Activated T-cell treated with anti-CD3 and anti-CD28 coated beads for 4 hours (primary cell): ENCODE data around the gene DDX4.
"Not testable (repeated sequence)": the region's sequence is repeated elsewhere in the genome, so short reads cannot be mapped to it uniquely, and the experiment has no call there.

Experiments
- DNase-seq: peaks from one replicate; pipeline ENCODE4 v3.0.0-alpha.2; 2020

Gene DDX4

DNA sequence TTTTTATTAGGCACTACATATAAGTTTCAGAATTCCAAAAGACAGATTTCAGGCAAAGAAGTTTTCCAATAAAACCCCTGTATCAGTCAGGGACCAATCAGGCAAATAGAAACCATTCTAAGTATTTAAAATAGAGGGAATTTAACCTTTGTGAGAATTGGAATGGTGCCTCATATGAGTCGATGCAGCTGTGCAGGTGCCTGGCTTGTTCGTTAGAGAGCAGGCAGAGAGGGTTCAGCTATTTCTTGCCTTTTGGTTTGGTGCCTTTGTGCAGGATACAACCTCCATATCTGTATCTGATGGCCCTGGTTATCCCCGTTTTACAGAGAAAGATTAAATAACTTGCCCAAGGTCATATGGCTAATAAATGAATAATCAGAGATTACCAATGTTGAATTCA, 6.0 kb upstream of the DDX4 start:
- no peak for DNase-seq

DNA sequence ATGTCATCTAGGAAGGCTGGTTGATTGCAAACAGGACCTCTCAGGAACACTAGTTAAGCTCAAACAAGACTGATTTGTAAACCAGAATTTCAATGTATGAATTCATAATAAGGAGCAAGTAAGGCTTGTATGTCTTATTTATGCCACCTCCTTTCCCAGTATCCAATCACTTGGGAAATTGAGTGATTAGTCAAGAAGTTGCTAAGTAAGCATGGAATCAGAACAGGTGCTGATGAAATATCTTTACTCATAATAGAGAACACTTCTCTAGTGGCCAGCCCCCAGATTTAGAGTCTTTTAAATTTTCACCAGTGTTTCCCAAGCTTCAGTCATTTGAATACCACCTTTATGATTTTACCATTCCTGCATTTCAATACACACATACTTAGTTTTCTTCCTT, 5.3 kb upstream of the DDX4 start:
- DNase-seq, result no peak

DNA sequence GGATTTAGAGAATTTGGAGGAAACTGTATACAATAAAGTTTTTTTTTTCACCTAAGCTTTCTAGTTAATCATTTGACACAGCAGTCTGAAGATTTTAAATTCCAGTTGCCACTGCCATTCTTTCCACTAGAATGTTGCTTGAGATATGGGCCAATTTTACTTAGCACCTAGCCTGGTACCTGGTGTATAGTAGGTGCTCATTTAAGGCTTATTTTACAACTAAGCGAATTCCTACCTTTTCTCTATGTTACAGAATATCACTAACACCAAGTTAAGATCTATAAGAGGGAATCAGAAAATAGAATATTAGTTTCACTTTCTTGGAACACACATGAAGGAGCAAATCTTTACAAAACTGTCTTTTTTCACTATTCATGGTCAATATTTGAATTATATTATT, 3.2 kb upstream of the DDX4 start:
- DNase-seq, result no peak

DNA sequence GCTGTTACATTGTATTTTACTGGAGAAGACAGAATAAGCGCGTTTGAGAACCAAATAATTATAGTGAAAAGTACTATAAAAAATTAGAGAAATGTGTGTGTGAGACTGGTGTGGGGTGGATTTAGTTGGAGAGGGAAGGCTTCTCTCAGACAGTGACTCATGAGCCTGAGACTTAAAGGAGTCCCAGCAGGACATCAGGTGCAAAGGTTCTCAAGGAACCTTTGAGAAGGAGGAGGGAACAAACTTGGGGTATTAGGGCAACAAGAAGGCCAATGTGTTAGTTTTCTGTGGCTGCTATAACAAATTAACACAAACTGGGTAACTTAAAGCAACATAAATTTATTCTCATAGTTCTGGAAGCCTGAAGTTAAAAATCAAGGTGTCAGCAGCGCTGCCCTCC, 4.9 kb downstream of the DDX4 start:
- no peak for DNase-seq

DNA sequence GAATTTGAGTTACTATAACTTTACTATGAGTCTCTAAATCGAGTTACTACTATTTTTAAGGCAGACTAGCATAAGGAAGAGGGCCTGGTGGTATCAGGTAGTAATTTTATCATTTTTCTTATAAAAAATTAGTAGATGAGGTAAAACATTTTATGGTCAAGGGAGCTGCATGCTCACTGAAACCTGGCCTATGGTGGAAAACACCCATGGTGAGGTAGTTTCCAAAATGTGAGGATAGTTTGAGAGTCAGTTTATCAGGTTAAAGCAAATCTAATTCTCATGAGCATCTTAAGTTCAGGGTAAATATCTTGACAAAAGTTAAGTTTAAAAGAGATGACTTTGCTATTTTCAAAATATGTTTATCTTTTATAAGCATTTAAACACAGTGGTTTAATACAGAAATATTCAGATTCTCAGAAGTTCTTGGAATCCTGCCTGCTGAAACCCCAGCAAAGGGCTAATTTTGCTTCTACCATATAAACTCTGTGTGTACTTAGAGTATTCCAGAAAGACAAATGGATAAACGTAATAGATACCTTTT, 10.0 kb downstream of the DDX4 start:
- DNase-seq, result no peak

DNA sequence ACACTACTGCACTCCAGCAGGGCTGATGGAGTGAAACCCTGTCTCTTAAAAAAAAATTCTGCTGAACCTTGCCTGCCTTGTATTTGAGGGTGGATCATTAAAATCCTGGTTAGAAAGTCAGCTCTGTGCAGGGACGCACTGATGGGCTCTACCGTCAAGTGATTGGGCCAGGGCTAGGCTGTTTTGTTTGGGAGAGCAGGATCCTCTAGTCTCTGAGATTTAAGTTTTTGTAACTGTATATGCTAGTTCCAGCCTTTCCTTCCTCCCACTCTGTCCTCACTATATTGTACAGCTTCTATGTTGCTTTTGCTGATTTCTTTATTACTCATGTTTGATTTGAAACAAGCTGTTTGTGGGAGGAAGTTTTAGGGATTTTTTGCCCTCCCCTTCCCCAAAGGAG, 11.5 kb downstream of the DDX4 start:
- DNase-seq, result no peak

DNA sequence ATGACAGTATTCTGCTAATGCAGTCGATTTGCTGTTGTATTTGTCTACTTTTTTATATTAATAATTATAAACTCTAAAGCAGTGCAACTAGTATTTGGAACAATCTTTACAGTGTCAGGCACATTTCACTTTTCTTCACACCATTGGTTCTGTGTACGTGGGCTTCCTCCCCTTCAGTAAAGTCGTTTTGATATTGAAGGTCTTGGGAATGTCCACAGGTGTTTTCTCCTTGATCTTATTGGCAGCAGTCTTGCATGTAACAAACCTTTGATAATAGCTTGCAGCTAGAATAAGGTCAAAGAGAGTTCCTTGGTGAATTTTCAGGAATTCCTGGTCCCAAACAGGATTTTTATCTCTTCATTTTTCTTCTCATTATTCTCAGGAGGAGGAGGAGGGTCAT, 12.2 kb downstream of the DDX4 start:
- DNase-seq, result no peak

DNA sequence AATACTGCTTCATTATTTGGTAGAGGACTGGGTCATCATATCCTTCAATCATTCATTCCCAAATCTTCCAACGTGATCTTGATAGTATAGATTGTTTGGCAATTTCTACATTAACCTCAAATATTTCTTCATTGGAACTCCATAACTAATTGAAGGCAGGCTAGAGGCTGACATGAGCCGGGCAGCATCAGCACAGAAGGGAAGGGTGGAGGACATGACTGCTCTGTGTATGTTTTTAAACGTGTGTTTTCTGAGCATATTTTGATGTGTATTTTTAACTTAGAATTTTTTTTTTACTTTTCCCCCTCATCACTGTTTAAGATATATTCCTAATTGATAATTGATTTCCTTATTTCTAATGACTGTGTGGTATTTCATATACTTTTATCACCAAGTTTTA, 12.6 kb downstream of the DDX4 start:
- DNase-seq, result no peak

DNA sequence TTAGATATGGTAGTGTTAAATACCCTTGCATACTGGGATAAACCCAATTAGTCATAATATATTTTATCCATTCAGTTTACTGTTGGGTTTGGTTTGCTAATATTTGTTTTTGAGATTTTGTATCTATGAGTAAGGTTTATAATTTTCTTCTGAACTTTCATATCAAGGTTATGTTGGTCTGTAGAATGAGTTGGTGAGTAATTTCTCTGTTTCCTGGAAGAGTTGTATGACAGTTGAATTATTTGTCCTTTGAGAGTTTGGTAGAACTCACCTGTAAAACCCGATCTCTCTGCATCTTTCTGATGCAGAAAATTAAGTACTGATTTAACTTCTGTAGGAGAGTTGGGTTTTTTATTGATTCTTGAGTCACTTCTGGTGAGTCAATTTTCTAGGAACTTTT, 20.4 kb downstream of the DDX4 start:
- no peak for DNase-seq

DNA sequence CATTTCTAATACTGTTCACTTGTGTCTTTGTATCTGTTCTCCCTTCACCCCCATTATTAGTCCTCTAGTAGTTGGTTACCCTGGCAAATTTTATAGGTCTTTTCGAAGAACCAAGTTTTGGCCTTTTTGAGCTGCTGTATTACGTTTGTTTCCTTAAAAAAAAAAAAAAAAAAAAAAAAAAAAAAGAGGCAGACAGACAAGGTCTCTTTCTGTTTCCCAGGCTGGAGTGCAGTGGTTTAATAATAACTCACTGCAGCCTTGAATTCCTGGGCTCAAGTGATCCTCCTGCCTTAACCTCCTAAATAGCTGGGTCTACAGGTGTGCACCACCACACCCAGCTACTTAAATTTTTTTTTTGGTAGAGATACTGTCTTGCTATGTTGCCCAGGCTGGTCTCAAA, 20.9 kb downstream of the DDX4 start:
- DNase-seq, result no peak

DNA sequence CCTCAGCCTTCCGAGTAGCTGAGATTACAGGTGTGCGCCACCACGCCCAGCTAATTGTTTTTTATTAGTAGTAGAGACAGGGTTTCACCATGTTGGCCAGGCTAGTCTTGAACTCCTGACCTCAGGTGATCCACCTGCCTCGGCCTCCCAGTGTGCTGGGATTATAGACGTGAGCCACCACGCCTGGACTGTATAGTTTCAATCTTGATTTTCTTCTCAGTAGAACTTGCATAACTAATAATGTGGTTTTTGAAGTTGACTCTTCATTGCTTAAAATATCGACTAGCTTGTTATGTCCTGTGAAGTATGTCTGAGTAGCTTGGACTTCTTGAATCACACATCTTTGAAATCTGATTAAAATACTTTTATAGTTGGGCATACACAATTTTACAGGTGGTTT, 23.9 kb downstream of the DDX4 start:
- not testable (repeated sequence) for DNase-seq

DNA sequence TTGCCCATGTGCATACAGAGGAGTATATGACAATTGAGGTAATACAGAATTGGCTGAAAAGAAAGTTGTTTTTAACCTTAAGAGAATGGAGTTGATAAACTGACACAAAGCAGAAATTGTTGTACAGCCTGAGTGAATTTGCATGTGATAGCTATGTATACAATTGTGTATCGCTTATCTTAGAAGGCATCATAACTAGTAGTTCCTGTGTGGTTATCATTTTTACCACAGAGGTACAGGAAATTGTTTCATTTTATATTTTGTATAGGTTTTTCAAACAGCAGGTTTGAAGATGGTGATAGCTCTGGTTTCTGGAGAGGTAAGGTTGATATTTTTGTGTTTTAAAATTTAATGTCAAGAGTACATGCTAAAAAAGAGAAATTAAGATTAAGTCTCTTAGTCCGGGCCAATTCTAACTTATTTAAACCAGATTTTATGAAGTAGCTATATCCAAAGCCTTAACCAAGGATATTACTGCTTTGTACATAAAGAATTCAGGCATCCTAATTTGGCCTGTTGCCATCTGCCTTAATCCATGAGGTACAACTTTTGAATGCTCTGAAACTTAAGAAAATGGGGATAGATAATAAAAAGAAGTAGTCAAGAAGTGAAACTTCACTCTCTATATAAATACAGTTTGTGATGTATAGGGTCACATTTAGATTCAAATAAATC, 26.0 kb downstream of the DDX4 start:
- DNase-seq, result no peak

DNA sequence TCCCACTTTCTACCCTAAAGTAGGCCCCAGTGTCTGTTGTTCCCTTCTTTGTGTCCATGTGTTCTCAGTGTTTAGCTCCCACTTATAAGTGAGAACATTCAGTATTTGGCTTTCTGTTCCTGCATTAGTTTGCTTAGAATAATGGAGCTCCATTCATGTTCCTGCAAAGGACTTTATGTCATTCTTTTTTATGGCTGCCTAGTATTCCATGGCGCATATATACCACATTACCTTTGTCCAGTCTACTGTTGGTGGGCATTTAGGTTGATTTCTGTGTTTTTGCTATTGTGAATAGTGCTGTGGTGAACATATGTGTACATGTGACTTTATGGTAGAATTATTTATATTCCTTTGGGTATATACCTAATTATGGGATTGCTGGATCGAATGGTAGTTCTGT, 30.4 kb downstream of the DDX4 start:
- DNase-seq, result no peak

DNA sequence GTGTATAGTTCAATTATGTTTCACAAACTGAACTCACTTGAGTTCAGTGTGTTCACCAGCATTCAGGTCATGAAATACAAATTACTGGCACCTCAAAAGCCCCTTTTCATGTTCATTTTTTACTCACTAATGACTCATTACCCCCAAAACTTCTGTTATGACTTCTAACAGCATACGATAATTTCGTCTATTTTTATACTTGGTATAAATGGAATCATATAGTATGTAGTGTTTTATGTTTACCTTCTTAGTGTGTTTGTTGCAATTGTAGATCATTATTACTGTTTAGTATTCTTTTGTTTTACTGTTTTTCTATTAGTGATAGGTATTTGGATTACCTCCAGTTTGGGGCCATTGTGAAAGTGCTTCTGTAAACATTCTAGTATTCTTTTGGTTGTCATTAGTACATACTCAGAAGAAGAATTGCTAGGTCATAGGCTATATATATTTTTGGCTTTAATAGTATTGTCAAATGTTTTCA, 33.4 kb downstream of the DDX4 start:
- no peak for DNase-seq

DNA sequence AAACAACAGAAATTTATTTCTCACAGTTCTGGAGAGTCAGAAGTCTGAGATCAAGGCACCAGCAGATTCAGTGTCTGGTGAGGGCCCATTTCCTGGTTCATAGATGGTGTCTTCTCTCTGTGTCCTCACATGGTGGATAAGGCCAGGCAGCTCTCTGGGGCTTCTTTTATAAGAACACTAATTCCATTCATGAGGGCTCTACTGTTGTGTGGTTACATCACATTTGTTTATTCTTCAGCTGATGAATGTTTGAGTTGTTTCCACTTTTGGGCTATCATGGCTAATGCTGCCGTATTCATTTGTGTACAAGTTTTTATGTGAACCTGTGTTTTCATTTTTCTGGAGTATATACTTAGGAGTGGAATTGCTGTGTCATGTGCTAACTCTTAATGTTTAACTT, 35.2 kb downstream of the DDX4 start:
- DNase-seq, result no peak

DNA sequence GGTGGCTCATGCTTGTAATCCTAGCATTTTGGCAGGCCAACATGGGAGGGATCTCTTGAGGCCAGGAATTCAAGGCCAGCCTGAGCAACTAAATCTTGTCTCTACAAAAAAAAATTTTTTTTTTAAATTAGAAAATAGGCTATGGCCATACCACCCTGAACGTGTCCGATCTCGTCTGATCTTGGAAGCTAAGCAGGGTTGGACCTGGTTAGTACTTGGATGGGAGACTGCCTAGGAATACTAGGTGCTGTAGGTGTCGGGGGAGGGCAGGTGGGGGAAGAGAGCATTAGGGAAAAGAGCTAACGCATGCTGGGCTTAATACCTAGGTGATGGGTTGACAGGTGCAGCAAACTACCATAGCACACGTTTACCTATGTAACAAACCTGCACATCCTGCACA, 39.5 kb downstream of the DDX4 start:
- DNase-seq, result no peak

DNA sequence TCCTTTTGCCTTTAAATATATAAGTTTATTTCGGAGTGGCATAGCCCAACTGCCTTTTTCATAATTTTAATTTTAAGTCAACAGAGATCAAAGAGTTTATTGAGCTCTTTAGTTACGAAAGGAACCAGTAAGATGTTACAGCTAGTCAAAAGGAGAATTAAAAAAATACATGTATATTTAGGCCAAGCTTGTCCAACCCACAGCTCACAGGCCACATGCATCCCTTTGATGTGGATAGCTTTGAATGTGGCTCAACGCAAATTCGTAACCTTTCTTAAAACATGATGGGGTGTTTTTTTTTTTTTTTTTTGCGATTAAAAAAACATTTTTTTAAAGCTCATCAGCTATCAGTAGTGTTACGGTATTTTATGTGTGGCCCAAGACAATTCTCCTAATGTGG, 63.1 kb downstream of the DDX4 start:
- no peak for DNase-seq

DNA sequence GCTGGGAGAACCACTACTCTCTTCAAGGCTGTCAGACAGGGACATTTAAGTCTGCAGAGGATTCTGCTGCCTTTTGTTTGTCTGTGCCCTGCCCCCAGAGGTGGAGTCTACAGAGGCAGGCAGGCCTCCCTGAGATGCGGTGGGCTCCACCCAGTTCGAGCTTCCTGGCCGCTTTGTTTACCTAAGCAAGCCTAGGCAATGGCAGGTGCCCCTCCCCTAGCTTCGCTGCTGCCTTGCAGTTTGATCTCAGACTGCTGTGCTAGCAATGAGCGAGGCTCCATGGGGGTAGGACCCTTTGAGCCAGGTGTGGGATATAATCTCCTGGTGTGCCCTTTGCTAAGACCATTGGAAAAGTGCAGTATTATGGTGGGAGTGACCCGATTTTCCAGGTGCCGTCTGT, 71.0 kb downstream of the DDX4 start:
- not testable (repeated sequence) for DNase-seq

DNA sequence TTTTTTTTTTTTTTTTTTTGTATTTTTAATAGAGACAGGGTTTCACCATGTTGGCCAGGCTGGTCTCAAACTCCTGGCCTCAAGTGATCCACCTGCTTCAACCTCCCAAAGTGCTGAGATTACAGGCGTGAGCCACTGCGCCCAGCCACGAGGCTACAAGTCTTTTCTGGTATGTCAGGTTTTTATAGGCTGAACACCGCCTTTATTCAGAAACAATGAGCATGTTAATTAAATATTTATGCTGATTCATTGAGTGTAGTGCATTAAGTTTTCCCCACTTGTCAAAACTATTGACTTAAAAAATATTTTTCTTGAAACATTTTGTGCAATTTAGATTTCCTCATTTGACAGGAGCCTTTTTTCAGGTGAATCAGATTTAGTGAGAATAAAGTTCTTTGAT, 78.1 kb downstream of the DDX4 start:
- not testable (repeated sequence) for DNase-seq

DNA sequence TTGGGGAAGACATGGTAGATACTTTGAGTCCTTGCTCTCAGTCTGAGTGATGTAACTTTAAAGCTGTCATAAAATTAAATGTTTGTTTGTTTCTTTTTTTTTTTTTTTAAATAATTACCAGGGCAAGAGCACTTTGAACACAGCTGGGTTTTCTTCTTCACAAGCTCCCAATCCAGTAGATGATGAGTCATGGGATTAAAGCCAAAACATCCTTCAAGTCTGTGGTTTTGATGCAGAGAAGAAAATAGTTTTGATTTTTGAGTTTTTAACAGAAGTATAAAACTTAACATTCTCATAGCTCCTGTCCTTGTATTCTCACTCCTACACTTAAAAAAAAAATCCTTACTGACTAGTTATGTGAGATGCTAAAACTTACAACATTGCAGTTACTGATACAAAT, 78.5 kb downstream of the DDX4 start:
- no peak for DNase-seq

DNA sequence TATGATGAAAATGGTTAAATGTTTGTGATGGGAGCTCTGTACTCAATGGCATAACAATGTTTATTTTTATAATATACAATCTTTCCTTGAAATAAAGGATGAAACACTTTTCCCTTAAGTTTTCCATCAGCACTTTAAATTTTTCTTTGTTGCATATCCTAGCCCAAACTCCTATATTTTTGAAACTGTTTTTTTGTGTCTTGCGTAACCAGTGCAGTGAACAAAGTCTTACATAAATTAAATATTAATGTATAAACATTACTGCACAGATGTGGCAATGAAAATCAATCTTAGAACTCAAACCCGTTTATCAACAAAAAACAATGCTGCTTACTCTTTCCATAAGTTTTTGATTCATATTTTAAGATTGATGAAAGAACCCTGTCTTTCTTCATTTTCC, 79.2 kb downstream of the DDX4 start:
- no peak for DNase-seq

DNA sequence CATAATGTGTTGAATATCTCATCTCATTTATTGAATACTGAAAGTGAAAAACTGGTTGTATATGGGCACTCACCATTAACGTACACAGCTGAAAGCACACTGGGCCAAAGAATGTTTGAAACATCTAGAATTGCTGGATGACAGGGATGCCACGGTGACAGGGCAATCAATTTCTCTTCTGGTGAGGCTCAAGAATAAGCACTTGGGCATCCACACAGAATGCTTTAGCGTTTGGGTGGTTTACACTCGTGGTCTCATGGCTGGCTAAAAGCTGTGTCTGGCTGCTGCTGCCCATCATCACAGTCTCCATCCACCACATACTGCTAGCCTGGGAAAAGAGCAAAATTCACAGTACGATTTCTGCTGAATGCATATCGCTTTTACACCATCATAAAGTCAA, 82.6 kb downstream of the DDX4 start:
- DNase-seq, result no peak

DNA sequence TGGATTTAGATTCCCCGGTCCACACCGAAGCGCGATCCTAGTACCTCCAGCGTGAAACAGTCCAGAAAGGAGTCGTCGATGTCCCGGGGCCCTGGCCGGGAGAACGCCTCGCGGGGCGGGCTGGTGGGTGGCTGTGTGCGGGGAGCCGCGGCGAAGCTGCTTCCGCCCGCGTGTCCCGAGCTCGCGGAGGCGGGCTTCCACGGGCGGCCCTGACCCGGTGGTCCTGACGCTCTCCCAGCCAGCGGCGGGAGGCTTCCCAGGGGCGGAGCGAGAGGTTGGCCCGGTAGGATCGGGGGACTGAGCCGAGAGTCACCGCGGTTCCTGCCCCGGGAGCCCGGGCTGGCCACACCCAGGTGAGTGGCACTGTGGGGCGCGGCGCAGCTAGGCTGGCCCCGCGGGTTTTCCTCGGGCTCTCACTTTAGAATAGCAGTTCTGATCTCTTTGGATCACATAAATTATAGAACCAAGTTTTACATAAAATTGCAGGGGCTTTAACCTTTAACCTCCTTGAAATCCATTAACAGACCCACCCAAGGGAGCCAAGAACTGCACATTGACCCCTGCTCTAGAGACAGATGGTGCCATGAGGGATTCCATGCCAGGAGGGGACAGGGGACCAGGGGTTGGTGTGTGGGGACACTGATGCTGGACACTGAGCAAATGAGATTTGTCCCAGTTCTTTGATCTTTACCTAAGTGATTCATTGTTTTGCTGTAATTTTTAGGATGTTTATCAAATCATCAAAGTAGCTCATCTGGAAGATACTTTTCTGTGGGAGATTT, 84.1 kb downstream of the DDX4 start:
- no peak for DNase-seq

DNA sequence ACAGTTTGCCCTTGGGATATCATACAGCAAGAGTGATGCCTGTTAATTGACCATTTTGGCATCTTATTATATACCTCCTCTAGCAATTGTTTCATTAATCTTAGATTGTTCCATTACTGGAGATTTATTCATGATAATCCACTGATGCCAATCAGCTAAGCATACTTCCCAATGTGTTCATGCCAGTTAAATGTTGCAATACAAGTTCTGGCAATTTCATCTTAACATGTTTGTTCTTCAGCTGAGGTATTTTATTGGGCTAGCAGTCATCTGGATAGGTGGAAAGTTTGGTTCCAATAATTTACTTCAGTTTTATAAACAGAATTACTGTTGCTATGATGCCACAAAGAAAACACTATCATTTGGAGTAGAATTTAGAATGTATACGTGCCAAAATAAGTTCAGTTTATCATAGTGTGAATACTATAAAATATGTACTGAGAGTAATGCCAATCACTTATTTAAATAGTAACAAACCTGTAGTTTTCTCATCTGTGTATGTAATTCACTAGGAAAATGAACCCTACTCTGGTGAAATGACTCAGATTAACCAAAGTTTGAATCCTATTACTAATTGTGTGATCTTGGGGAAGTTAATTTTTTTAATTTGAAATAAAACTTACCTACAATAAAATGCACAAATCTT, 85.4 kb downstream of the DDX4 start:
- DNase-seq, result no peak
